ENCODE measurements around the gene CC2D2B.
"Not testable (repeated sequence)": the region's sequence is repeated elsewhere in the genome, so short reads cannot be mapped to it uniquely, and the experiment has no call there.

CC2D2B gene

GRCh38 chr10:95987685-95988426, 80.1 kb downstream of the CC2D2B start:
- Histone ChIP-seq H3K27me3 (ENCODE audit: low read depth, low read length) (no peaks in the 10 kb centered on the region), H3K36me3 (ENCODE audit: control insufficient read depth in 1 of 2, insufficient read depth in 2 of 2, low read length in 2 of 2) (no peaks in the 10 kb centered on the region), H3K27ac (ENCODE audit: low read length) (no peak overlapping the region), H3K4me3 (ENCODE audit: low read depth in 1 of 2, low read length in 2 of 2) (no peak overlapping the region), H3K4me1 (ENCODE audit: control insufficient read depth in 1 of 2, insufficient read depth in 2 of 2, low read length in 2 of 2) (no peaks in the 10 kb centered on the region), H3K9me3 (ENCODE audit: control insufficient read depth in 1 of 2, low read length in 2 of 2) (no peaks in the 10 kb centered on the region)

- Histone ChIP-seq H3K4me3 (ENCODE audit: low read depth in 1 of 2, low read length in 2 of 2) (no peak overlapping the region), H3K27me3 (ENCODE audit: low read depth, low read length) (no peaks in the 10 kb centered on the region), H3K36me3 (ENCODE audit: control insufficient read depth in 1 of 2, insufficient read depth in 2 of 2, low read length in 2 of 2) (no peaks in the 10 kb centered on the region), H3K4me1 (ENCODE audit: control insufficient read depth in 1 of 2, insufficient read depth in 2 of 2, low read length in 2 of 2) (no peaks in the 10 kb centered on the region), H3K27ac (ENCODE audit: low read length) (no peak overlapping the region), H3K9me3 (ENCODE audit: control insufficient read depth in 1 of 2, low read length in 2 of 2) (no peaks in the 10 kb centered on the region)
These were observed 80.9 kb downstream of the CC2D2B start for GRCh38 chr10:95988702-95989101.

GRCh38 chr10:95994376-95994775, 86.6 kb downstream of the CC2D2B start:
- not testable (repeated sequence) for H3K9me3 ChIP-seq (ENCODE audit: control insufficient read depth in 1 of 2, low read length in 2 of 2); H3K4me3 ChIP-seq (ENCODE audit: low read depth in 1 of 2, low read length in 2 of 2); H3K27me3 ChIP-seq (ENCODE audit: low read depth, low read length); H3K36me3 ChIP-seq (ENCODE audit: control insufficient read depth in 1 of 2, insufficient read depth in 2 of 2, low read length in 2 of 2); H3K27ac ChIP-seq (ENCODE audit: low read length); H3K4me1 ChIP-seq (ENCODE audit: control insufficient read depth in 1 of 2, insufficient read depth in 2 of 2, low read length in 2 of 2)

GRCh38 chr10:95998255-95998784, 90.5 kb downstream of the CC2D2B start:
- Histone ChIP-seq H3K27ac (ENCODE audit: low read length) (no peak overlapping the region), H3K9me3 (ENCODE audit: control insufficient read depth in 1 of 2, low read length in 2 of 2) (no peaks in the 10 kb centered on the region), H3K4me1 (ENCODE audit: control insufficient read depth in 1 of 2, insufficient read depth in 2 of 2, low read length in 2 of 2) (no peaks in the 10 kb centered on the region), H3K36me3 (ENCODE audit: control insufficient read depth in 1 of 2, insufficient read depth in 2 of 2, low read length in 2 of 2) (no peaks in the 10 kb centered on the region), H3K4me3 (ENCODE audit: low read depth in 1 of 2, low read length in 2 of 2) (no peak overlapping the region), H3K27me3 (ENCODE audit: low read depth, low read length) (no peaks in the 10 kb centered on the region)

- Histone ChIP-seq H3K4me3 (ENCODE audit: low read depth in 1 of 2, low read length in 2 of 2) (no peak overlapping the region), H3K27ac (ENCODE audit: low read length) (no peak overlapping the region), H3K36me3 (ENCODE audit: control insufficient read depth in 1 of 2, insufficient read depth in 2 of 2, low read length in 2 of 2) (no peaks in the 10 kb centered on the region), H3K27me3 (ENCODE audit: low read depth, low read length) (no peaks in the 10 kb centered on the region), H3K4me1 (ENCODE audit: control insufficient read depth in 1 of 2, insufficient read depth in 2 of 2, low read length in 2 of 2) (peaks cover 5% of the 10 kb centered on the region in 2 donors), H3K9me3 (ENCODE audit: control insufficient read depth in 1 of 2, low read length in 2 of 2) (no peaks in the 10 kb centered on the region)
These were observed 106.2 kb downstream of the CC2D2B start for GRCh38 chr10:96013956-96014355.

- no peak overlapping the region for H3K4me3 ChIP-seq (ENCODE audit: low read depth in 1 of 2, low read length in 2 of 2)
- H3K36me3 ChIP-seq (ENCODE audit: control insufficient read depth in 1 of 2, insufficient read depth in 2 of 2, low read length in 2 of 2) = no peaks in the 10 kb centered on the region
- H3K27ac ChIP-seq (ENCODE audit: low read length) = no peak overlapping the region
- peaks cover 5% of the 10 kb centered on the region in 2 donors for H3K4me1 ChIP-seq (ENCODE audit: control insufficient read depth in 1 of 2, insufficient read depth in 2 of 2, low read length in 2 of 2)
- H3K9me3 ChIP-seq (ENCODE audit: control insufficient read depth in 1 of 2, low read length in 2 of 2) = no peaks in the 10 kb centered on the region
- no peaks in the 10 kb centered on the region for H3K27me3 ChIP-seq (ENCODE audit: low read depth, low read length)
These were observed 106.8 kb downstream of the CC2D2B start for GRCh38 chr10:96014473-96015102.

GRCh38 chr10:96017191-96017687, 109.5 kb downstream of the CC2D2B start:
- Histone ChIP-seq H3K9me3 (ENCODE audit: control insufficient read depth in 1 of 2, low read length in 2 of 2) (no peaks in the 10 kb centered on the region), H3K4me1 (ENCODE audit: control insufficient read depth in 1 of 2, insufficient read depth in 2 of 2, low read length in 2 of 2) (peaks cover 5% of the 10 kb centered on the region in 2 donors), H3K27ac (ENCODE audit: low read length) (no peak overlapping the region), H3K4me3 (ENCODE audit: low read depth in 1 of 2, low read length in 2 of 2) (no peak overlapping the region), H3K27me3 (ENCODE audit: low read depth, low read length) (no peaks in the 10 kb centered on the region), H3K36me3 (ENCODE audit: control insufficient read depth in 1 of 2, insufficient read depth in 2 of 2, low read length in 2 of 2) (no peaks in the 10 kb centered on the region)

GRCh38 chr10:96021332-96021731, 113.6 kb downstream of the CC2D2B start:
- Histone ChIP-seq H3K4me3 (ENCODE audit: low read depth in 1 of 2, low read length in 2 of 2) (no peak overlapping the region), H3K9me3 (ENCODE audit: control insufficient read depth in 1 of 2, low read length in 2 of 2) (no peaks in the 10 kb centered on the region), H3K27ac (ENCODE audit: low read length) (no peak overlapping the region), H3K27me3 (ENCODE audit: low read depth, low read length) (no peaks in the 10 kb centered on the region), H3K36me3 (ENCODE audit: control insufficient read depth in 1 of 2, insufficient read depth in 2 of 2, low read length in 2 of 2) (peaks cover 0 to 4% of the 10 kb centered on the region in 2 donors), H3K4me1 (ENCODE audit: control insufficient read depth in 1 of 2, insufficient read depth in 2 of 2, low read length in 2 of 2) (peaks cover 5% of the 10 kb centered on the region in 2 donors)

- Histone ChIP-seq H3K27me3 (ENCODE audit: low read depth, low read length) (no peaks in the 10 kb centered on the region), H3K4me3 (ENCODE audit: low read depth in 1 of 2, low read length in 2 of 2) (no peak overlapping the region), H3K27ac (ENCODE audit: low read length) (no peak overlapping the region), H3K36me3 (ENCODE audit: control insufficient read depth in 1 of 2, insufficient read depth in 2 of 2, low read length in 2 of 2) (peaks cover 0 to 4% of the 10 kb centered on the region in 2 donors), H3K4me1 (ENCODE audit: control insufficient read depth in 1 of 2, insufficient read depth in 2 of 2, low read length in 2 of 2) (no peaks in the 10 kb centered on the region), H3K9me3 (ENCODE audit: control insufficient read depth in 1 of 2, low read length in 2 of 2) (no peaks in the 10 kb centered on the region)
These were observed 115.0 kb downstream of the CC2D2B start for GRCh38 chr10:96022739-96023138.

- no peak overlapping the region for H3K27ac ChIP-seq (ENCODE audit: low read length)
These were observed 115.4 kb downstream of the CC2D2B start for GRCh38 chr10:96023168-96023567.

GRCh38 chr10:96025566-96025965, 117.8 kb downstream of the CC2D2B start:
- Histone ChIP-seq H3K4me1 (ENCODE audit: control insufficient read depth in 1 of 2, insufficient read depth in 2 of 2, low read length in 2 of 2) (no peaks in the 10 kb centered on the region), H3K4me3 (ENCODE audit: low read depth in 1 of 2, low read length in 2 of 2) (no peak overlapping the region), H3K27ac (ENCODE audit: low read length) (no peak overlapping the region), H3K9me3 (ENCODE audit: control insufficient read depth in 1 of 2, low read length in 2 of 2) (no peaks in the 10 kb centered on the region), H3K36me3 (ENCODE audit: control insufficient read depth in 1 of 2, insufficient read depth in 2 of 2, low read length in 2 of 2) (peaks cover 0 to 4% of the 10 kb centered on the region in 2 donors), H3K27me3 (ENCODE audit: low read depth, low read length) (no peaks in the 10 kb centered on the region)

More at GRCh38 chr10:96023168-96023567, 115.4 kb downstream of the CC2D2B start:
- H3K36me3 ChIP-seq (ENCODE audit: control insufficient read depth in 1 of 2, insufficient read depth in 2 of 2, low read length in 2 of 2) = peaks cover 0 to 4% of the 10 kb centered on the region in 2 donors
- H3K9me3 ChIP-seq (ENCODE audit: control insufficient read depth in 1 of 2, low read length in 2 of 2) = no peaks in the 10 kb centered on the region
- H3K4me1 ChIP-seq (ENCODE audit: control insufficient read depth in 1 of 2, insufficient read depth in 2 of 2, low read length in 2 of 2) = no peaks in the 10 kb centered on the region
- H3K27me3 ChIP-seq (ENCODE audit: low read depth, low read length) = no peaks in the 10 kb centered on the region
- H3K4me3 ChIP-seq (ENCODE audit: low read depth in 1 of 2, low read length in 2 of 2) = no peak overlapping the region

Measured in muscle layer of duodenum (tissue), 2 donors.